Effector memory CD4-positive, alpha-beta T cell (primary cell): Measurements from ENCODE around the gene CBLN4.

ENCODE experiments used
- DNase-seq, 3 donors: peaks; one replicate each; pipeline ENCODE4 v3.0.0-alpha.2; 2020
- H3K27ac ChIP-seq: 2 replicates; pipeline ENCODE4 v1.7.0; 2013; ENCODE audit warnings: mild to moderate bottlenecking, low read length, moderate library complexity; ENCODE audit not compliant: insufficient read depth, poor library complexity, severe bottlenecking
- H3K27me3 ChIP-seq: replicated peaks from 2 replicates; pipeline ENCODE4 v1.7.0; 2013; ENCODE audit warnings: mild to moderate bottlenecking, low read length; ENCODE audit not compliant: insufficient read depth, control insufficient read depth, poor library complexity, severe bottlenecking
- H3K36me3 ChIP-seq: 2 replicates; pipeline ENCODE4 v1.7.0; 2013; ENCODE audit warnings: mild to moderate bottlenecking, low read length, moderate library complexity; ENCODE audit not compliant: control insufficient read depth, insufficient read depth
- H3K4me1 ChIP-seq: 2 replicates; pipeline ENCODE4 v1.7.0; 2013; ENCODE audit warnings: low read length, mild to moderate bottlenecking; ENCODE audit not compliant: control insufficient read depth, insufficient read depth, poor library complexity, severe bottlenecking
- H3K4me3 ChIP-seq: 2 replicates; pipeline ENCODE4 v1.7.0; 2013; ENCODE audit warnings: low read length, low read depth, mild to moderate bottlenecking; ENCODE audit not compliant: insufficient read depth, poor library complexity, severe bottlenecking
- H3K9me3 ChIP-seq: 2 replicates; pipeline ENCODE4 v1.7.0; 2013; ENCODE audit warnings: mild to moderate bottlenecking, low read length, moderate library complexity; ENCODE audit not compliant: control insufficient read depth
- total RNA-seq, 3 donors: gene quantifications; one replicate each; lab custom pipeline; 2026; lab: John Stamatoyannopoulos, UW

Gene CBLN4
- total RNA-seq = 0 to 0.17 (median 0) reads per million in 3 donors

- H3K36me3 ChIP-seq = no peaks in the 10 kb centered on the region
- H3K27ac ChIP-seq = no peak within 1 kb of the TSS
- DNase-seq = no peak
- no peaks in the 10 kb centered on the region for H3K4me1 ChIP-seq
- H3K4me3 ChIP-seq = no peak within 1 kb of the TSS
- no peaks in the 10 kb centered on the region for H3K9me3 ChIP-seq
- peaks cover 10% of the 10 kb centered on the region for H3K27me3 ChIP-seq
These were observed at the start of gene CBLN4 for GRCh38 chr20:56005389-56005715. Gene CBLN4 (minus strand): TSS chr20:56005519. CDS start chr20:56004171, 1,348 bp downstream.

GRCh38 chr20:56043227-56043626 is 37.9 kb upstream of the CBLN4 start:
- Histone ChIP-seq H3K9me3 (no peaks in the 10 kb centered on the region), H3K4me3 (no peak overlapping the region), H3K27me3 (no peaks in the 10 kb centered on the region), H3K27ac (no peak overlapping the region), H3K4me1 (no peaks in the 10 kb centered on the region), H3K36me3 (no peaks in the 10 kb centered on the region)
- no peak for DNase-seq

GRCh38 chr20:56032251-56032650 is 26.9 kb upstream of the CBLN4 start:
- H3K4me3 ChIP-seq = no peak overlapping the region
- DNase-seq = no peak
- H3K9me3 ChIP-seq = peaks cover 12% of the 10 kb centered on the region
- no peaks in the 10 kb centered on the region for H3K36me3 ChIP-seq
- H3K27ac ChIP-seq = no peak overlapping the region
- no peaks in the 10 kb centered on the region for H3K27me3 ChIP-seq
- H3K4me1 ChIP-seq = no peaks in the 10 kb centered on the region

DNA sequence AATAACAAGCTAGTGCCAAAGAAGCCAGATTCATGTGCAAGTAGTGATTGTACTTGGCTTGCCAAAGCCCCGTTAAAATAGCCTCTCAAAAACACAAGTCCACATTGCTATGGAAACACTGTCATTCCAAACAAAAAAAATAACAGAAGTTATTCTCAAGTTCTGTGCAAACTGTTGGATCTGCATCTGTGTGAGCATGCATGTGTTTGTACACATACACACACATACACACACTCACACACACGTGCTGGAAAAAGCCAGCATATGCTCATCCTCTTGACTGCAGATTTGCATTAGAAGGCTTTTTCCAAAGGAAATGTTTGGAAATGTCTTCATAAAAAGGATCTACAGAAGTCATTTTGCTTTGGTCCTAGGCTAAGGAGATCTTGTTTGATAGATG is 13.4 kb upstream of the CBLN4 start:
- Histone ChIP-seq H3K9me3 (no peaks in the 10 kb centered on the region), H3K4me1 (no peaks in the 10 kb centered on the region), H3K27ac (no peak overlapping the region), H3K36me3 (no peaks in the 10 kb centered on the region), H3K27me3 (no peaks in the 10 kb centered on the region), H3K4me3 (no peak overlapping the region)
- no peak for DNase-seq

DNA sequence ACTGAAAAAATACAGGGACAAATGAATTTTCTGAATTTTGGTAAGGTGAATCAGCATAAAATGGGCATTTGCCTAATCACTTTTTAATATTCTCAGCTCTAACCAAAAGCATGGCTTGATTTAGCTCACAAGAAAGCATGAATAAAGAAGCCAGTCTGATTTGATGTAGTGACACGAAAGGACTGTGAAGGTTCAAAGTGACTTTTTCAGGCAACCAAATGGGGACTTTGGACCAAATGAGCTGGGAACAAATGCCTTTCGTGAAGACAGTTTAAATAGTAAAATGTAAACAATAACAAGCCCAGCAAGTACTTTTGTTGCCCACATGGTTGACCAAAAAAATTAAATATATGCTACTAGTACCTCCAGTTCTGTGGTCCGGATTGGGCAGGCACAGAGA is 12.9 kb upstream of the CBLN4 start:
- DNase-seq = no peak
- Histone ChIP-seq H3K4me1 (no peaks in the 10 kb centered on the region), H3K27me3 (no peaks in the 10 kb centered on the region), H3K9me3 (no peaks in the 10 kb centered on the region), H3K4me3 (no peak overlapping the region), H3K27ac (no peak overlapping the region), H3K36me3 (no peaks in the 10 kb centered on the region)

- H3K9me3 ChIP-seq = no peaks in the 10 kb centered on the region
- no peak for DNase-seq
- no peaks in the 10 kb centered on the region for H3K27me3 ChIP-seq
- H3K27ac ChIP-seq = no peak overlapping the region
- H3K4me3 ChIP-seq = no peak overlapping the region
- no peaks in the 10 kb centered on the region for H3K4me1 ChIP-seq
- H3K36me3 ChIP-seq = no peaks in the 10 kb centered on the region
These were observed 12.2 kb upstream of the CBLN4 start for GRCh38 chr20:56017560-56017959.

DNA sequence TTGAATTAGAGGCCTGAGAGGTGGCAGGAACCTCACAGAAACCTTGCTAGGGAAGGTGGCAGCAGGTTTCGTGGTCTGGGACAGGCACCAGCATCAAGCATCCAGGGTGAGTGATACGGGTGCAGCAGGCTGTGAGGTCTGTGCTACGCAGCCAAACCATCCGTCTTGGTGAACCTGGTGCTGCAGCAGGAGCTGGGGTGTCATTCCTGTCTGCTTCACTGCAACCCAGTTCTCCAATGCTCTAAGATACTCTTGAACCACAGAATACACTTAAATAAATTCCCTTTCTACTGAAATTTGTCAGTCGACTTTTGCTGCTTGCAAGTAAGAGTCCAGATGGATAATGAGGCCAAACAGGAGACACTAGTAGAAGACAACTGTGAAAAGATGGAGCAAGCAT is 9.7 kb upstream of the CBLN4 start:
- no peak overlapping the region for H3K27ac ChIP-seq
- no peaks in the 10 kb centered on the region for H3K36me3 ChIP-seq

DNA sequence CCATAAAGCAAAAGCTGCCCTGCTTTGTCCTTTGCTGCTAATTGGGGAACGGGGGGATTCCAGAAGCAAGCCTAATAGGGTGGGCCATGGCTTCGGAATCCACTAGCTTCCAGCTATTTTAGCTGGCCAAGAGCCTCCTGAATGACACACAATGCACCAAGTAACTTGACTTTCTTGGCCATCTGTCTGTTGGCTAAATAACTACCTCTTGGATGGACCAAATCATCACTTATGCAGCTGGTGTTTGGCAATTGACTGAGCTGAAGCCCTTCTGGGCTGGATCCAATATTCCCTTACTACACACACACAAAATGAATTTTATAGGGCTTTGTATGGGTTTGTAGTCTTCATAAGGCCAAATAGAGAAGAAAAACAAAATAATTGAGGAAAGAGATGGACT is 8.8 kb upstream of the CBLN4 start:
- H3K36me3 ChIP-seq = no peaks in the 10 kb centered on the region
- no peaks in the 10 kb centered on the region for H3K4me1 ChIP-seq
- no peak overlapping the region for H3K4me3 ChIP-seq
- no peak overlapping the region for H3K27ac ChIP-seq
- H3K27me3 ChIP-seq = no peaks in the 10 kb centered on the region
- no peaks in the 10 kb centered on the region for H3K9me3 ChIP-seq
- DNase-seq = no peak

More for the DNA sequence above, 9.7 kb upstream of the CBLN4 start:
- H3K4me3 ChIP-seq = no peak overlapping the region
- H3K9me3 ChIP-seq = no peaks in the 10 kb centered on the region
- no peak for DNase-seq
- H3K4me1 ChIP-seq = no peaks in the 10 kb centered on the region
- H3K27me3 ChIP-seq = no peaks in the 10 kb centered on the region

DNA sequence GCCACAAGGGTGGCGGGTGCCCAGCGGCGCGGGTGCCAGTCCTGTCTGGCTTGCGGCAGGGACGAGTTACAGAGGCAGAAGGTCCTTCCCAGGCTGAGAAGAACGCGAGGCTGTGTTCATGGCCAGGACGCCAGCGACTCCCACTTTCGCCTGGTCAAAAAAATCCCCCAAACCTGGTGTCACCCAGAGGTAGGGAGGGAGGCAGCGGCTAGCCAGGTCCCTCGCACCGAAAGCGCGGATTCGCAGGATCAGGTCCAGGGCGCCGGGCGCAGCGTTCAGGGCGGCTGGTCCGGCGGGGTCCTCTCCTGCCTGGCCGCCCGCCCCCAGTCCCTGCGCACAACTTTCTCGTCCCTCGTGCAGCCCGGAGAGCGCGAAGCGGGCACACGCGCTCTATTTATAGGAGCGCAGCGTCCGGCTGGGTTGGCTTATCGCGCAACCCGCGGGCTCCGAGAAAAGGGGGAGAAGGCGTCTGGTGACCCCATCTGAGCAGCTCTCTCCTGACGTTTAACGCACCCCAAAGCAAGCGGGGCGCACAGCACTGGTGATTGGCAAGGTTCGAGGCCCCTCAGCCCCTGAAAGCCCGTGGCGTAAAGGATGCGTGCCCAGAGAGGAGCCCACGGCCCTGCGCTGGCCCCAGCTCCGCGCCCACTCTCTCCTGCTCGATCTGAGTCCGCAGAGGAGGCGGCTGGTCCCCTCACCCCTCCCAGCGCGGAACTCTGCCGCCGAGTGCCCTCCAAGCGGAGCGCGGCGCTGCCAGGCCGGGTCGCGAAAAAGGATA is 519 bp downstream of the CBLN4 start:
- Histone ChIP-seq H3K9me3 (no peaks in the 10 kb centered on the region), H3K27ac (no peak overlapping the region), H3K4me1 (no peaks in the 10 kb centered on the region), H3K4me3 (no peak overlapping the region), H3K36me3 (no peaks in the 10 kb centered on the region), H3K27me3 (peaks cover 10% of the 10 kb centered on the region)
- no peak for DNase-seq

GRCh38 chr20:56004007-56004406 is 1.3 kb downstream of the CBLN4 start:
- H3K4me3 ChIP-seq = no peak overlapping the region
- H3K4me1 ChIP-seq = no peaks in the 10 kb centered on the region
- DNase-seq = no peak
- H3K27ac ChIP-seq = no peak overlapping the region
- no peaks in the 10 kb centered on the region for H3K9me3 ChIP-seq
- peaks cover 10% of the 10 kb centered on the region for H3K27me3 ChIP-seq
- no peaks in the 10 kb centered on the region for H3K36me3 ChIP-seq
